ENCODE results near the gene ANKRD18A. TPM values are rescaled to one million over a fixed set of nuclear protein-coding genes. Genes with fewer than 3 reads are reported as not detected.
A peak's percentile ranks its signal among the peaks of the same experiment; 100 is the strongest.

Gene ANKRD18A
- 9.8 and 10.5 TPM in 2 replicates for total RNA-seq (2014; rRNA removed; shearing (Covaris generic))

DNA sequence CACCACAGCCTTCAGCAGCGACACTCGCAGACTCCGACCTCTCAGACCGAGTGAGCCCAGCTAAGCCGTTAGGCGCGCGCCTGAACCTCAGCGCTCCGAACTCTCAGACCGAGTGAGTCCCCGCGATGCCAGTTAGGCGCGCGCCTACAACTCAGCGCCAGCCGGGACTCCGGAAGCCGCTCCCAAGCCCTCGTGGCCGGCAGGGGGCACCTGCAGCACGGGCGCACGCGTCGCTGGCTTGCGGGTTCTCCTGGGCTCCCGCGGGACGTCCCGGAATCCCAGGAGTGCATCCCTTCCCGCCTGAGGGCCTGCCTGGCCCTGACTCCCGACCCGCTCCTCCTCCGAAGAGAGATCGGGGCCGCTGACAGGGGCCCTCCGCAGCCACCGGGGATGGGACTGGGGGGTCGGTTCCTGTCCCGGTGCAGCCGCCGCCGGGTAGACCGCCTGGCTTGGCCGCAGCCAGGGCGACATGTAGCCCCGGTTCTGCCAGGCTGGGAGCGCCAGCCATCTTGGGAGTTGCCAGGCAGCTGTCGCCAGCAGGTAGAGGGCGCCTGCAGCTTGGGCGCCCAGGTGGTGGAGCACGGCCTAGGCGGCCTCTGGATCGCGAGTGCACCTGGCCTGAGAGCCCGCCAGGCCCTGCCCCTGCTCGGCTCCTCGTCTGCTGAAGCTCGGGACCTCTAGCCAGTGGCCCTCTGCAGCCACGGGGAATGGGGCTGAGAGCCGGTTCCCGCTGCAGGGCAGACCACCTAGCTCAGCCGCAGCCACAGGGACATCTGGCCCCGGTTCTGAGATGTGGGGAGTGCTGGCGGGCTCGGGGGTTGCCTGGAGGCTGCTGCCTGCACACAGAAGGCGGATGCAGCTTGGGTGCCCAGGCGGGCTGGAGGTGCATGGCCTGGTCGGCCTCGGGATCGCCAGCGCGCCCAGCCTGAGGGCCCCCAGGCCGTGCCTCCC, at the start of gene ANKRD18A:
Gene ANKRD18A, minus strand, starts transcription at position 114 of the 951 bp plus-strand sequence. CDS start 311 bp downstream, outside the sequence.
- H3K27ac ChIP-seq, result peak within 1 kb of the TSS; percentile 78
- peak within 1 kb of the TSS; percentile 74 for H3K4me3 ChIP-seq
- no peaks in the 10 kb centered on the region for H3K27me3 ChIP-seq
- H3K4me1 ChIP-seq, result no peaks in the 10 kb centered on the region
- DNase-seq, result peak; percentile 90 to 91
- H3K36me3 ChIP-seq, result peaks cover 9% of the 10 kb centered on the region; the same call in 1 of the 2 replicates
- no peaks in the 10 kb centered on the region; the same call in 1 of the 2 replicates for H3K9me3 ChIP-seq (replicated peaks)

DNA sequence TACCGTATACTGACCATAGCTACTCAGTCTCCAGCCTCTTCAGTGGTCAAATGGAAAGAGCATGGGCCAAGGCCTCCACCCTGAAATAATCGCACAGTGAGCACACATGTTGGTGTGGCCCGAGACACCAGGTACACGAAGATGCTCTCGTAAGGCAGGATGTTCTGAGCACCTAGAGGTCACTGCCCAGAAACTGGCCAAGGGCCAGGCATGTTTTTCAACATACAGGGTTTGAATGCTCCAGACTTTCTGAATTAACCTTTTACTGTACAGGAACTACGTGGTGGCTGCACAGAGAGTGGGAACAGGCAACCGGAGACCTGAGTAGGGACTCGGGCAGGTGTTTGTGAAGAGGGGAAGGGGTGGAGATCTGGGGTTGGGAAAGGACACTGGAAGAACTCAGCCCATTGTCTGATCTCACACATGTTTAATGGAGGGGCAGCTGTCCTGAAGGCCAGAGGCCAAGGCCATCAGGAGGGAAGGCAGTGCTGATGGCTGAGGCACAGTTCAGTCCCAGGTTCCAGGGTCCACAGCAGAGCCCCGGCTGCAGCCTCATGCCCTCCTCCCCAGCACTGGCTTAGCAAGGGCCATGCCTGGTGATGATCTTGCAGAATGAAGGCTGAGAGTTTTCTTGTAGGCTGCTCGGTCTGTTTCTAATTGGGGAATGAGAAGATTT, 48.5 kb upstream of the ANKRD18A start:
- no peak for DNase-seq
- Histone ChIP-seq H3K27me3 (no peaks in the 10 kb centered on the region), H3K9me3 (replicated peaks) (no peaks in the 10 kb centered on the region), H3K36me3 (no peaks in the 10 kb centered on the region), H3K4me3 (no peak overlapping the region), H3K4me1 (peaks cover 27% of the 10 kb centered on the region), H3K27ac (no peak overlapping the region)

DNA sequence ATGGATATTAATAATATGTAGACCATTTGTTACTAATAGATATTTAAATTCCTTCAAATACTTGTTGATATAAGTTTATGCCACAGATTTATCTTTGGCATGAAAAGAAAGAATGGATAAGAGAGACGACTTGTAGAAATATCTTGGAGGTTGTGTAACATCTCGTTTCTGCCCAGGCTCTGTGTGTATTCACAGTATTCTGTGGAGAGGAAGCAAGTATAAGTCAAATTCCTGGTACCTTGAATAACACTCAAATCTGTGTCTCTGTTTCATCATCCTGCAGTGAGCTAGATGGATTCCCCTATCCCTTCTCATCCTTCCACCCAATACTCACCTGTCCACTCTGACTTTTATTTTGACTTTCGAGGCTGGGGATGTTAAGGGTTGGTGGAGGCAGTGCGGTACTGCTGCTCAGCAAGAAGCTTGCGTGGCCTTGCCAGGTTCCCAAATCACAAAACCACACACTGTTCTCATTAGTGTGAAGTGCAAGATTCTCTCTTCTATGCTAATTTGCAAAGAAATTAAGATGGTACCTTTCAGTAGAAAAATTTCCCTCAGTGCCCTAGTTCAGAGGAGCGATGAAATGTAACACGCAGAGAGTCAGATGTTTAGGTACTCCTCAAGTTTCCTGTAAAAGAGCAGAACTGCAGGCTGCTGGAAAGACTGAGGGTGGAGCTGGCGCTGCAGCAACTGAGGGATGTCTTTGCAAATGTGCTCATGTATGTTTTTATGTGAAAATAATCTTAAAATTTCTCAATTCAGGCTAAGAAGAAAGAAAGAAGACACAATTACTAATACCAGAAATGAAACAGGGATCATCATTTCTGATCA, 42.6 kb upstream of the ANKRD18A start:
- Histone ChIP-seq H3K4me1 (no peaks in the 10 kb centered on the region), H3K36me3 (no peaks in the 10 kb centered on the region), H3K27ac (no peak overlapping the region), H3K4me3 (no peak overlapping the region), H3K27me3 (no peaks in the 10 kb centered on the region), H3K9me3 (replicated peaks) (no peaks in the 10 kb centered on the region)
- DNase-seq, result peak; percentile 44 to 62

DNA sequence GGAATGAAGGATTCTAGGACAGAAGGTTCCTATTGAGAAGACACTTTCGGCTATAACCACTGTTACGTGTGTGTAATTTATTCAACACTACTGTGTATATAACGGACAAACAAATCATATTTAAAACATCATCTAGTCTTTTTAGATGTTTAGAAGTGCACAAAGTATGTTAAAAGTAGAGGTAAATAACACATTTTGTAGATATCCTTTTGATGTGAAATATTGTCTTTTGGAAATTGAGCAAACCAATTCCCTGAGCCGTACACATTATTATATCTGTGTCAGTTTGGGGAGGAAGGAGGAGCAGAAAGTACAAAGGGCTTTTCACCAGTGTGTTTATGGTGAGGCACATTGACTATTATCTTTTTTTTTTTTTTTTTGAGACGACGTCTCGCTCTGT, 39.1 kb upstream of the ANKRD18A start:
- no peaks in the 10 kb centered on the region for H3K27me3 ChIP-seq
- H3K36me3 ChIP-seq, result no peaks in the 10 kb centered on the region
- no peak overlapping the region for H3K4me3 ChIP-seq
- H3K27ac ChIP-seq, result no peak overlapping the region
- H3K9me3 ChIP-seq (replicated peaks), result no peaks in the 10 kb centered on the region
- H3K4me1 ChIP-seq, result no peaks in the 10 kb centered on the region
- DNase-seq, result no peak

DNA sequence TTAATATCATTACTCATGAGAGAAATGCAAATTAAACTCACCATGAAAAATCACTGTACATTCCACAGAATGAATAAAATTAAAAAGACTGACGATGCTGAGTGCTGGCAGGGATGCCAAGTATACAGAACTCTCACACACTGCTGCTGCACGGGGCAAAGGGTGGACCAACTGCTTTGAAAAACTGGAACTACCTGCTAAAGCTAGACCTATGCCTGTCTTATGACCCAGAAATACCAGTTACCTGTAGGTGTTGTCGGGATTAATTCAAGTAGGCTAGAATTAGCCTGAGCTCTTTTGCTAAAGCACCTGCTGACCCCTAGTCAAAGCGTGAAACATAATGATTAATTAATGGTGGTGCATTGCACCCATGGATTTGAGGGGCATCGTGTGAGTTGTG, 36.5 kb upstream of the ANKRD18A start:
- Histone ChIP-seq H3K36me3 (no peaks in the 10 kb centered on the region), H3K27ac (no peak overlapping the region), H3K27me3 (no peaks in the 10 kb centered on the region), H3K4me1 (no peaks in the 10 kb centered on the region), H3K9me3 (replicated peaks) (no peaks in the 10 kb centered on the region), H3K4me3 (no peak overlapping the region)
- DNase-seq, result no peak

DNA sequence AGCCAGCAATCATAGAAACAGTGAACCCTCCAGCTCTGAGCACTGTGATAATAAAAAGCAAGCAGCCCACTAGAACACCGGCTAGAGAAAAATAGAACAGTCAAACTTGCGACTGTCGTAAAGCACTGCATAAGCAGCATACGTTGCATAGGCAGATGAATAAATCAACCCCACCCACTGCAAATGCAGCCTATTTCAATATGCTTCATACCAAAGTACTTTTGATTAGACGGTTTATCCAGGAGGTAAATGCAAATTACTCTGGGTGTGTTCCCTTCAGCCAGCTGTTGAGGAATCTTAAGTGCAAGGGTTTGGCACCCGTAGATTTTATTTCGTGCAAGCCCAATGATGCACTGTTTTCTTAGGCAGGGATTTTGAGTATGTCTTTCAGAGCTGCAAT, 32.1 kb upstream of the ANKRD18A start:
- Histone ChIP-seq H3K4me3 (no peak overlapping the region), H3K4me1 (no peaks in the 10 kb centered on the region)

DNA sequence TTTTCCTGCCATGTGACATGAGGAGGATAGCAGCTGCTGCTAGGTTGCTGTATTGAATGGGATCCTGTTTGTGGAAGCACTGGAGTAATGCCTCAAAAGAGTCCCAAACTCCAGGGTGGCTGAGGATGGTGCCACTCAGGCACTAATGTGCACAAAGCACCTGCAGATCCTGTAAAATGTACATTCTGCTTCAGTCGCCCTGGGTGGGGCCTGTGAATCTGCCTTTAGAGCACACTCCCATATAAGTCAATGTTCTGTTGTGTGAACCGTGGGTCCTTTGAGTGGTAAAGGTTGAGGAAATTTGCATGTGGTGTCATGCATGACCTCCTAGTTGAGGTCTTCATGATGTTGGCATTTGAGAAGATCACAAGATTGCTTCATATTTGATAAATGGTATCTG, 31.6 kb upstream of the ANKRD18A start:
- Histone ChIP-seq H3K4me1 (no peaks in the 10 kb centered on the region), H3K27ac (no peak overlapping the region), H3K36me3 (no peaks in the 10 kb centered on the region), H3K9me3 (replicated peaks) (no peaks in the 10 kb centered on the region), H3K27me3 (no peaks in the 10 kb centered on the region), H3K4me3 (no peak overlapping the region)
- DNase-seq, result no peak

More for the DNA sequence above, 32.1 kb upstream of the ANKRD18A start:
- H3K36me3 ChIP-seq, result no peaks in the 10 kb centered on the region
- no peaks in the 10 kb centered on the region for H3K9me3 ChIP-seq (replicated peaks)
- H3K27ac ChIP-seq, result no peak overlapping the region
- DNase-seq, result no peak
- H3K27me3 ChIP-seq, result no peaks in the 10 kb centered on the region

DNA sequence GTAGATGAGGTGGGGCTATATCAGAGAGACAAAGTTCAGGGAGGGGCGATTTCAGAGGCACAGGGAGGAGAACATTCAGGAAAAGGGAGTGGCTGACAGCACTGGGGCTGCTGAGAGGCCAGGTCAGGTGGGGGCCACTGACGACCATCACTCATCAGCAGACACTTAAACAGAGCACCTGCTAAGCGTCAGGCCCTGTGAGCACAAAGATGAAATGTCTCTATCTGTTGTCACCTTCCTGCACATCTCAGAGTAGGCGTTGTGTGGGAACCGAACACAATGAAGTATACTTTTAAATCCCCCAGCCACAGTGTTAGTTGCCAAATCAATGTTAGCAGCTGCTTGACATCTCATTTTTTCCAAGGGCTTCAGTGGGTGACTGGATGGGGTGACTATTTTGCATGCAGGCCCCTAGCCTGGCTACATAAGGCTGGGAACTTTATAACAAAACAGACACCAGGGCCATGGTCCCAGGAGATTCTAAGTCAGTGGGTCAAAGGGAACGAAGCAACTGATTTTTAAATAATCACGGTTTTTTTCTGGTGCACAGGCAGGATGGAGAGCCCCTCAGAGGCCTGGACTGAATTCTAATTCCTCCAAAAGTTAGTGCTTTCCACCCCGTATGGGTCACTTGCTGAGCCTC, 31.1 kb upstream of the ANKRD18A start:
- Histone ChIP-seq H3K27ac (no peak overlapping the region), H3K36me3 (no peaks in the 10 kb centered on the region), H3K4me3 (no peak overlapping the region), H3K27me3 (no peaks in the 10 kb centered on the region), H3K9me3 (replicated peaks) (no peaks in the 10 kb centered on the region), H3K4me1 (no peaks in the 10 kb centered on the region)
- DNase-seq, result no peak

DNA sequence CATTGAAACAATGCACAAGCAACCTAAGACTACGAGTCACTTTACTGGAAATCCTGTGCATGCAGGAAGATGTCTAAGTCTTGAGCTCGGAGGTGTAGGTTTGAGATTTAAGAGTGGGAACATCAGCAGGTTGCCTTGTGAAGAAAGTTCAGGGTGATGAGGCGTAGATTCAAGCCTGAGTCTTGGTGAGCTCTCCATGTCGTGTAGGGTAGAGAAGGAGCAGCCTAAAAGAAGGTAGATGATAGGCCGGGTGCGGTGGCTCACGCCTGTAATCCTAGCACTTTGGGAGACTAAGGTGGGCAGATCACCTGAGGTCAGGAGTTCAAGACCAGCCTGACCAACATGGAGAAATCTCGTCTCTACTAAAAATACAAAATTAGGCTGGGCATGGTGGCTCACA, 30.2 kb upstream of the ANKRD18A start:
- H3K9me3 ChIP-seq (replicated peaks), result no peaks in the 10 kb centered on the region
- no peak overlapping the region for H3K4me3 ChIP-seq
- H3K27ac ChIP-seq, result no peak overlapping the region
- H3K27me3 ChIP-seq, result no peaks in the 10 kb centered on the region
- no peaks in the 10 kb centered on the region for H3K36me3 ChIP-seq
- DNase-seq, result no peak
- H3K4me1 ChIP-seq, result no peaks in the 10 kb centered on the region

DNA sequence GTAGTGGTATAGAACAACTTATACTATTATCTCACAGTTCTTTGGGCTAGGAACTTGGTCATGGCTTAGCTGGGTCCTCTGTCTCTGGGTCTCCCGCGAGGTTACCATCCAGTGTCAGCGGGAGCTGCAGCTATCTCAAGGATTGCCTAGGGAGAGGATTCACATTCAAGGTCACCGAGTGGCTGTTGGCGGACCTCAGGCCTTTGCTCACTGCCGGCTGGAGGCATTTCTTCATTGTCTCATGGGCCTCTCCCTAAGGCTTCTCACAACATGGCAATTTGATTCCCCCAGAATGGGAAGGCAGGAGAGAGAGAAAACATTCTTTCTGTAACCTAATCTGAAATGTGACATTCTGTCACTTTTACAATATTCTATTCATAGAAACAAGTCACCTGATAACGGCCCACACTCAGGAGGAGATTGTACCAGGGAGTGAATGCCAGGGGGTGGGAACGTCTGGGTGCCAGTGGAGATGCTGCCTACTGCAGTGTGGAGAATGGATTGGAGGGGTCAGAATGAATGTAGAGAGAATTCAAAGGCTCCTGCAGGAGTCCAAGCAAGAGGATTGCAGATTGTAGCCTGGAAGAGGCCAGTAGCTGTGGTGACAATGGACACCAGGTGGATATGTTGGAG, 29.5 kb upstream of the ANKRD18A start:
- H3K4me1 ChIP-seq, result no peaks in the 10 kb centered on the region
- H3K27me3 ChIP-seq, result no peaks in the 10 kb centered on the region
- no peak for DNase-seq
- H3K4me3 ChIP-seq, result no peak overlapping the region
- no peaks in the 10 kb centered on the region for H3K36me3 ChIP-seq
- H3K27ac ChIP-seq, result no peak overlapping the region
- H3K9me3 ChIP-seq (replicated peaks), result no peaks in the 10 kb centered on the region

DNA sequence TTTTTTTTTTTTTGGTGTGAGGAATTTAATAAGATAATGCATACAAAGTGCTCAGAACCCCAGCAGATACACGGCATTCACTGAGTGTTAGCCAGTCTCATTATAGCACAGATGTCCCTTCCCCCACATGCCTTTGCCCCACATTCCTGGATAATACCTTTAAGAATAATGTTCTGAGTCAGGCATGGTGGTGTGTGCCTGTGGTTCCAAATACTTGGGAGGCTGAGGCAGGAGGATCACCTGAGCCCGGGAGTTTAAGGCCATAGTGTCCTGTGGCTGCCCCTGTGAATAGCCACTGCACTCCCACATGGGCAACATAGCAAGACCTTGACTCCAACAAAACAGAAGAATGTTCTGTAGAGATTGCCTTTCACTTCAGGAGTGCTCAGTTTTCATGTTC, 24.2 kb upstream of the ANKRD18A start:
- Histone ChIP-seq H3K27me3 (no peaks in the 10 kb centered on the region), H3K9me3 (replicated peaks) (no peaks in the 10 kb centered on the region), H3K4me1 (peaks cover 29% of the 10 kb centered on the region), H3K27ac (no peak overlapping the region), H3K4me3 (no peak overlapping the region), H3K36me3 (no peaks in the 10 kb centered on the region)
- DNase-seq, result no peak

DNA sequence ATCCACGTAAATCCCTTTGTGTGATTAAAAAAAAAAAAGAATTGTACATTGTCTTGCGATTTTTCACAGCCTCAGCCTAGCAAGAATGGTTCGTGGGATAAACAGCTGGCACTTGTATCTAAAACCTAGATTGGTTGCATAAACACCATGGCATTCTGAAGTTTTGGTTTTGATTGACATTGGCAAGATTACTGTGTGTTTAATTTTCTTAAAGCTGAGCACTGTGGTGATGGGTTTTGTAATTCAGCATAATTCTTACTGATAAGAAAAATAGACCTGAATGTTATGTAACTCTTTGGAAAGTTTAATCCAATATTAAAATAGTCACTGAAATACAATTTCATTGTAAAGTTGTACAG, 23.4 kb upstream of the ANKRD18A start:
- no peak for DNase-seq
- no peaks in the 10 kb centered on the region for H3K27me3 ChIP-seq
- H3K9me3 ChIP-seq (replicated peaks), result no peaks in the 10 kb centered on the region
- peaks cover 29% of the 10 kb centered on the region for H3K4me1 ChIP-seq
- H3K27ac ChIP-seq, result peak overlapping the region; percentile 0; the same call in 1 of the 2 replicates
- no peaks in the 10 kb centered on the region for H3K36me3 ChIP-seq
- no peak overlapping the region for H3K4me3 ChIP-seq

DNA sequence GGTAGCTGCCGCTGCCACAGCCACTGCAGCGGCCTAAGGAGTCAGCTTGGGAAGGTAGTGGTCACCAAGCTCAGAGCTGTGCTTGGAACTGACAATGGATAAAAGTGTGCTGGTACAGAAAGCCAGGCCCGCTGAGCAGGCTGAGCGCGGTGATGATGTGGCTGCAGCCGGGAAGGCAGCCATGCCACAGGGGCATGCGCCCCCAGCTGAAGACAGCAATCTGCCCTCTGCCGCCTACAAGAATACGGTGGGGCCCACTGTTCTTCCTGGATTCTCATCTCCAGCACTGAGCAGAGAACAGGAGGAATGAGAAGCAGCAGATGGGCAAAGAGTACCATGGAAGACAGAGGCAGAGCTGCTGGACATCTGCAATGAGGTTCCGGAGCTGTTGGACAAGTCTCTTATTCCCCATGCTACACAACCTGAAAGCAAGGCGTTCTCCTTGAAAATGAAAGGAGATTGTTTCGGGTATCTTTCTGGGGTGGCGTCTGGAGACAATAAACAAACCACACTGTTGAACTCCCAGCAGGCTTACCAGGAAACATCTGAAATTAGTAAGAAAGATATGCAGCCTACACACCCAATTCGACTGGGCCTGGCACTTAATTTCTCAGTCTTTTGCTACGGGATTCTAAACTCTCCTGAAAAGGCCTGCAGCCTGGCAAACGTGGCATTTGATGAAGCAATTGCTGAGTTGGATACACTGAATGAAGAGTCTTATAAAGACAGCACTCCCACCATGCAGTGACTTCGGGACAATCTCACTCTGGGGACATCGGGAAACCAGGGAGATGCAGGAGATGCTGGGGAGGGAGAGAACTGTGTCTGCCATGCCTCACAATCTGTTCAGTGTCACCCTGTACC, 22.8 kb upstream of the ANKRD18A start:
- H3K4me1 ChIP-seq, result peaks cover 29% of the 10 kb centered on the region
- DNase-seq, result no peak
- no peaks in the 10 kb centered on the region for H3K36me3 ChIP-seq
- no peak overlapping the region for H3K4me3 ChIP-seq
- no peaks in the 10 kb centered on the region for H3K27me3 ChIP-seq
- H3K9me3 ChIP-seq (replicated peaks), result no peaks in the 10 kb centered on the region
- H3K27ac ChIP-seq, result peak overlapping the region; percentile 64; the same call in 1 of the 2 replicates
